Activated CD4-positive, alpha-beta T cell treated with anti-CD3 and anti-CD28 coated beads, Interleukin-2, amount 10 ng/mL, durations not matched to agents 24 days and 14 days (primary cell): ENCODE measurements around the gene CDS1. TPM values are rescaled to one million over a fixed set of nuclear protein-coding genes. Genes with fewer than 3 reads are reported as not detected.
"Not testable (repeated sequence)": the region's sequence is repeated elsewhere in the genome, so short reads cannot be mapped to it uniquely, and the experiment has no call there.

Source experiments
- DNase-seq: peaks from one replicate; pipeline ENCODE4 v3.0.0; 2022
- H3K27ac Mint-ChIP-seq: one replicate; pipeline ENCODE4 v1.8.0; 2022; ENCODE audit warnings: mild to moderate bottlenecking, mixed read lengths
- H3K27me3 Mint-ChIP-seq: one replicate; pipeline ENCODE4 v1.8.0; 2022; ENCODE audit warnings: mixed read lengths
- H3K36me3 Mint-ChIP-seq: one replicate; pipeline ENCODE4 v1.8.0; 2022; ENCODE audit warnings: low read depth, mild to moderate bottlenecking, mixed read lengths
- H3K4me1 Mint-ChIP-seq: one replicate; pipeline ENCODE4 v1.8.0; 2021; ENCODE audit warnings: mixed read lengths
- H3K4me3 Mint-ChIP-seq: one replicate; pipeline ENCODE4 v1.8.0; 2022; ENCODE audit warnings: mild to moderate bottlenecking, moderate library complexity, mixed read lengths
- H3K9me3 Mint-ChIP-seq: one replicate; pipeline ENCODE4 v1.8.0; 2021; ENCODE audit warnings: mixed read lengths
- intact Hi-C: fragments of 100-400 bp; cut with micrococcal nuclease; formaldehyde crosslinking; loops from one replicate; pipeline ENCODE4 v1.15.1; 2023
- total RNA-seq: library from RNA; stranded (reverse); gene quantifications from 2 replicates; pipeline ENCODE4 v1.2.3, GENCODE V29; 2022

CDS1 gene
- total RNA-seq, 1 donor from 2014 or later: not detected

DNA sequence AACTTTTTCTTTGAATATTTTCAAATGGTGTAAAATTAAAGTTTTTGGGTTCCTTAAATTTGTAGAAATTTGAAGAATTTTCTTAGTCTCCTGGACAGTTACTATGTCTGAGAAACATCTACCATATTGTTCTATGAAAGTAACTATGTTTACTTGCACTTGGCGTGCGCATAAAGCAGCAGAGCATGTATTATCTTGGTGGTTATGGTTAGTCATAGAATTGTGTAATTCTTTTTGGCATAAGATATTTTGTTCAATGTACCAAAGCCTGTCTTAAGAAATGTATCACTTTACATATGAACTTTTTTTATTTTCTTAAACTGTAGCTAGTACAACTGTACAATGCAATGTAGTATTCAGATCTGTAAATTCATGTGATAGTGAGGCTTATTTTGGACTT is 49.2 kb downstream of the CDS1 start:
- Mint-ChIP-seq H3K4me3 (no peak overlapping the region), H3K27ac (no peak overlapping the region), H3K9me3 (no peaks in the 10 kb centered on the region), H3K36me3 (no peaks in the 10 kb centered on the region), H3K4me1 (no peaks in the 10 kb centered on the region), H3K27me3 (no peaks in the 10 kb centered on the region)
- intact Hi-C loops: no loop called here
- no peak for DNase-seq

DNA sequence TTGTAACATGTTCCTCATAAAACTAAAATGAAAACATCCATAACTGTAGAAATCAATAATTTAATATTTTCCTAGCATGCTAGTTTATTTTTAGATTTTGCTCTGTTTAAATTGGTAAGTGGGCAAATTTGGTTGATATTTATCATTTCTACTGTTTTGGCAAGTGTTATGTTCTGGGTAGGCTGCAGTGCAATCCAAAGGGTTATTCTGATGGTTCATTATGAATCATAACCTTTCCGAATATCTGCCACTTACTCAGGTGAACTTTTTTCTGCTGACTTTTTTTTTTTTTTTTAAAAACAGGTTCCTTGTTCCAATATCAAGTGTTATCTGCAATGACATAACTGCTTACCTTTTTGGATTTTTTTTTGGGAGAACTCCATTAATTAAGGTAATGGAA is 52.0 kb downstream of the CDS1 start:
- H3K4me3 Mint-ChIP-seq: no peak overlapping the region
- no peaks in the 10 kb centered on the region for H3K4me1 Mint-ChIP-seq
- no peak overlapping the region for H3K27ac Mint-ChIP-seq
- H3K36me3 Mint-ChIP-seq: no peaks in the 10 kb centered on the region
- DNase-seq: no peak
- H3K27me3 Mint-ChIP-seq: no peaks in the 10 kb centered on the region
- H3K9me3 Mint-ChIP-seq: no peaks in the 10 kb centered on the region
- intact Hi-C loops: no loop called here

DNA sequence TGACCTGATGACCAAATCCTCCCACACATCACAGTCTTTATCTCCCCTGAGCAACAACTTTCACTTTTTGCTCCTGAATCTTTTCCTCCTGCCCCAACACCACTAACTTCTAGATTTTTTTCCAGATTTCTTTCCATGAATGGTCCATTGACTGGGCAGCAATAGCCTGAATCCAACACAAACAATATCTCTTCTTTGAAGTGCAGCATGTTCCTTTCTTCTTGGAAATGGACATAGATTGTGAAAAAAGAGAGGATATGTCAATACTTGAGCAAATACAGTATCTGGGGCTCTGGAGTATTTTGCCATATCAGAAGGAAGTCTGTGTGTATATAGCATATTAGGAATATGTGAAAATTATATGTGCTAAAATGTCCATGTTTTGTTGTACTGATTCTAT is 55.2 kb downstream of the CDS1 start:
- Mint-ChIP-seq H3K9me3 (no peaks in the 10 kb centered on the region), H3K27me3 (no peaks in the 10 kb centered on the region), H3K27ac (no peak overlapping the region), H3K4me3 (no peak overlapping the region), H3K4me1 (no peaks in the 10 kb centered on the region), H3K36me3 (no peaks in the 10 kb centered on the region)
- intact Hi-C loops: no loop called here
- no peak for DNase-seq

DNA sequence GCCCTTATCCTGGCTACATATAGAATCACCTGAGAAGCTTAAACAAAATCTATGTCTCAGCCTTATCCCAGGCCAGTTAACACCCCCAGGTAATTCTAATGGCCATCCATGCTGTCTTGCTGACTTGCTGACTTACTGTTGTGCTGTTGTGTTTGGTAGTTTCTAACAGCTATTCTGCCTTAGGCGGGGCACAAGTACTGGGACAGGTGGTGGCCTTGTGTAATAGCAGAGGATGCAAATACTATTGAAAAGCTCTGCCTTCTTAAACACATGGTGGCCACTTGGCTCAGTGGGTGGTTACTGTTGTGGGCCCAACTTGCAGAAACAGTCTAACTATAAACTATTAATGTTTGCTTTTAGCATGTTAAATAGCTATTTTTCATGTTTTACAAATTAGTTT is 56.2 kb downstream of the CDS1 start:
- H3K27me3 Mint-ChIP-seq: no peaks in the 10 kb centered on the region
- H3K36me3 Mint-ChIP-seq: no peaks in the 10 kb centered on the region
- H3K9me3 Mint-ChIP-seq: no peaks in the 10 kb centered on the region
- intact Hi-C loops: no loop called here
- H3K4me1 Mint-ChIP-seq: no peaks in the 10 kb centered on the region
- no peak overlapping the region for H3K4me3 Mint-ChIP-seq
- DNase-seq: peak; percentile 27
- H3K27ac Mint-ChIP-seq: no peak overlapping the region

DNA sequence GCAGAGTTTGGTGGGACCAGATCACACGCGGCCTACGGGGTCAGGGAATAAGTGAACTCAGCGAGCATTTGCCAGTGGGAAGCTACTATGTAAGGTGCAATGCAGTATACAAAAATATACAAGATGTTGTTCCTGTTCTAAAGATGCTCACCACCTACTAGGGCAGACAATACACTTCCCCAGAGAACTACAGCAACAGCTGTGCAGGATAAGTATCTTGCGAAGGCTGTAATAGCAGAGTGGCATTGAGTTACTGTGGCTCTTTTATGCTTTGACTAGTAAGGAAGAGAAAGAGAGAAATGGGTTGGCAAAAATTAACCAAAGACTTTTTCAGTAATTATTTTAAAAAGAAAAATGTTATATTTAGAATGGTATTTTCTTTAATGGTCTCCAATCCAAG is 61.2 kb downstream of the CDS1 start:
- Mint-ChIP-seq H3K9me3 (no peaks in the 10 kb centered on the region), H3K27ac (no peak overlapping the region), H3K4me1 (no peaks in the 10 kb centered on the region), H3K36me3 (no peaks in the 10 kb centered on the region), H3K27me3 (no peaks in the 10 kb centered on the region), H3K4me3 (no peak overlapping the region)
- intact Hi-C loops: no loop called here
- no peak for DNase-seq

DNA sequence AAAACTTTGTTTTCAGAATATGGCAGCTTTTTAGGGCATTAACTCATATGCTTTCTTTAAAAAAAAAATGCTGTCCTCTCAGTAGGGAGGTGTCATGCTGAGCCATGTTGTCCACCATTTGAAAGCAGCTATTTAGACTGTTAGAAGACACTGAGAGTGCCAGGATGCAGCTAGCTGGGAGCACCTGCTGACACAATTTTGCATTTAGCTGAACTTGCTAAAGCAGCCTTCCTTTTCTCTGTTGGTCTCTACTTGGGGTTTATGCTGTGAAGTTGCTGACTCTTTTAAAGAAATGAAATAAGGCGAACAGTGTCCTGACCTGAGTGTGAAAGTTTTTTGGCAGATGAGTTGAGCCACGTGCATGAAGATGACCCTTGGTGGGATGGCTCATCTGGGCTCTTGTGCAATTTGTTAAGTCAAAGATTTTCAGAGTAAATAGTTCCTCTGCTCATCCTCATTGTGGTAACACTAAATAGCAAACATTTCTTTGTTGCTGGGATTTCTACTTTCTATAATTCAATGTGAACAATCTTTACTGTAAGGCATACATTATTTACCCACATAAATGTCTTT is 64.5 kb downstream of the CDS1 start:
- Mint-ChIP-seq H3K4me1 (no peaks in the 10 kb centered on the region), H3K27ac (no peak overlapping the region), H3K9me3 (no peaks in the 10 kb centered on the region), H3K4me3 (no peak overlapping the region), H3K36me3 (no peaks in the 10 kb centered on the region), H3K27me3 (no peaks in the 10 kb centered on the region)
- no peak for DNase-seq
- intact Hi-C loops: no loop called here

DNA sequence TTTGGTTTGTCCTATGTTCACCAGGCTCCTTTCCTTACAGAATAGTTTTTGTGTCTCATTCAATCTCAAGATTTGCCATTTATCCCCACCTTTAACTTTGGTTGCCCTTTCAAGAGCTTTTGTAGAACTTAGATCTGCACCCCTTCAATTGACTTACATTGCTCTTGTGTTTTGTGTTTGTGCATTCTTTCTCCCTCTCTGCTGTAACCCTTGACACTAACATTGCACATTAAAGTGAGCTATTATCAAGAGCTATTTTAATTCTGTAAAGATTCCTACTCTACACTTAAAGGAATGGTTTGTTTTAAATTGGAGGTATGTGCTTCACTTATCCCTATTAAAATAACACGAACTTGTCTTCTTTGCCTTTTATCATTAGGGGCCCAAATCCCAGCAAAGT is 65.3 kb downstream of the CDS1 start:
- no peaks in the 10 kb centered on the region for H3K27me3 Mint-ChIP-seq
- H3K36me3 Mint-ChIP-seq: no peaks in the 10 kb centered on the region
- no peaks in the 10 kb centered on the region for H3K9me3 Mint-ChIP-seq
- intact Hi-C loops: no loop called here
- DNase-seq: no peak
- no peak overlapping the region for H3K27ac Mint-ChIP-seq
- H3K4me1 Mint-ChIP-seq: no peaks in the 10 kb centered on the region
- no peak overlapping the region for H3K4me3 Mint-ChIP-seq

DNA sequence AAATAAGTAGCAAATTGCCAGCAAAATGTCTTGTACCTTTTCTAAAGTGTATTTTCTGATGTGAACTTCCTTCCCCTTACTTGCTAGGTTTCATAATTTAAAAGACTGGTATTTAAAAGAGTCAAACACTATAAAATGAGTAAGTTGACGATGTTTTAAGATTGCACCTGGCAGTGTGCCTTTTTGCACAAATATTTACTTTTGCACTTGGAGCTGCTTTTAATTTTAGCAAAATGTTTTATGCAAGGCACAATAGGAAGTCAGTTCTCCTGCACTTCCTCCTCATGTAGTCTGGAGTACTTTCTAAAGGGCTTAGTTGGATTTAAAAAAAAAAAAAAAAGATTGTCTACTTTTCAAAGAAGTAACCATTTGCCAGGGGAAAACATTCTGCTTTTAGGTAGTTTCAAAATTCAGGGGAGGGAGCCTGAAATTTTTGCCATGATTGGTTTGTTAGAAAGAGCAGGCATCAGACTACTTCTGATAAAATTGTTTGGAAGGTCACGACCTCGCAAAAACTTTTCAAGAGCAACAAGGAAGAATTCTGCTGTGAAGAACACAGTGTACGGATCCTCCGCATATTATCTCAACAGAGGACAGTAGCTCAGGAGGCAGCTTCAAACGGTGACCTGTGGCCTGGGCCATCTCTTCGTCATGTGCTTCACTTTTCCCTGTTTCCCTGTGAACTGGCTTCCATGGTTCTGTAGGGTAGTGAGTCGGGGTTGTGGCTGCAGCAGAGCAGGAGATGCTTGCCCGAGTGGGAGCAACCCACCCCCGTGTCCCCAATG is 66.1 kb downstream of the CDS1 start:
- no peaks in the 10 kb centered on the region for H3K27me3 Mint-ChIP-seq
- H3K4me3 Mint-ChIP-seq: no peak overlapping the region
- no peaks in the 10 kb centered on the region for H3K4me1 Mint-ChIP-seq
- DNase-seq: no peak
- H3K36me3 Mint-ChIP-seq: no peaks in the 10 kb centered on the region
- no peaks in the 10 kb centered on the region for H3K9me3 Mint-ChIP-seq
- no peak overlapping the region for H3K27ac Mint-ChIP-seq
- intact Hi-C loops: no loop called here

DNA sequence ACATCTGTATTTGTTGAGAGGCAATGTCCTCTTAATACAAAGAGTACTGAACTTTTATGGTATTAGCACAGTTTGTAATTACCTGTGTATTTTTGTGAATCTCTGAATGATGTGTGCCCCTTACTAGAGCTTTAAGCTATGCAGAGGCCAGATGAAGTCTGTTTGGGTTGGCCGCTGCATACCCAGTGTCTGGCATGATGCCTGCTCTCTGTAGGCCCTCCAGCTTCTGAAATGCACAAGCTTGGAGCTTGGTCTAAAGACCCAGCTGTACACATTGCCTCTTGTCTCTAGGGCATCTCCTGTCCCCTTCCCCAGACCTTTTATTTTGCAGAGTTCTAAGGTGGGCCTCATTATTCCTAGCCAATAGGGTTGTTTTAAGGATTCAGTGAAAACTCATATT is 68.6 kb downstream of the CDS1 start:
- no peaks in the 10 kb centered on the region for H3K36me3 Mint-ChIP-seq
- intact Hi-C loops: no loop called here
- peaks cover 3% of the 10 kb centered on the region for H3K9me3 Mint-ChIP-seq
- H3K27ac Mint-ChIP-seq: no peak overlapping the region
- no peak for DNase-seq
- H3K4me1 Mint-ChIP-seq: no peaks in the 10 kb centered on the region
- H3K4me3 Mint-ChIP-seq: no peak overlapping the region
- no peaks in the 10 kb centered on the region for H3K27me3 Mint-ChIP-seq

DNA sequence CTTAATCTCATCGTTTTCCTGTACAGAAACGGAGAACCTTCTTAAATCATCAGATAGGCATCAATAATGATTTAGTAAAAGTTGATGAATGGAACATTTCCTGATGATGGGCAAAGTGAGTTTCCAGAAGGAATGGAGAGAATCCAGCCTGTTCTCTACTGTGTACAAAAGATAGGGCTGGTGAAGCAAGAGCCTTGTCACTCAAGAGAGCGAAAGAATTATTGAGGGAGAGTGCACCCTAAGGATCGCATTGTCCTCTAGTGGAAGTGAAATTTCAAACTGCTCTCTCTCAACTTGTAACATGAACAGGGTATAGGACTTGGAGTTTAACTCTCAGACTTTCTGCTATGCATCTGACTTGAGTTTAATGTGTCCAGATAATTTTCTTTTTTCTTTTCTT is 69.6 kb downstream of the CDS1 start:
- Mint-ChIP-seq H3K27me3 (no peaks in the 10 kb centered on the region), H3K27ac (no peak overlapping the region), H3K4me3 (no peak overlapping the region), H3K9me3 (peaks cover 10% of the 10 kb centered on the region), H3K4me1 (no peaks in the 10 kb centered on the region), H3K36me3 (no peaks in the 10 kb centered on the region)
- intact Hi-C loops: no loop called here
- no peak for DNase-seq

DNA sequence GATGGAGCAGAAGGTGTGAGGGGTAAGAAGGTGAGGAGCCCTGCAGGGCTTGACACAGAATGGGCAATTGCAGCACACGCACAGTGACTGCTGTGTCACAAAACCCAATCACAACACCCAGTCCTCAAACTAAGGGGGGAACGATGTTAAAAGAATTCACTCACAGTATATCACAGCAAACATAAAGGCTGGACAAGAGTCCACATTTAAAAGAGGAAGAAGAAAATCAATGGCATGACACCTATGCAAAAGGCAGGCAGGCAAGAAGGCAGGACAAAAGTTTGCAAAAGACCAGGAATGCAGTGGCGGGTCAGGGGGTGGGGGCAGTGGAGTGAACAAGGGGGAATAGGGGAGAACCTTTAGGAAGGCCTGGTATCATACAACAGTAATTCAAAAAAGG is 77.7 kb downstream of the CDS1 start:
- H3K27me3 Mint-ChIP-seq: no peaks in the 10 kb centered on the region
- H3K27ac Mint-ChIP-seq: no peak overlapping the region
- intact Hi-C loops: no loop called here
- H3K36me3 Mint-ChIP-seq: no peaks in the 10 kb centered on the region
- H3K4me3 Mint-ChIP-seq: no peak overlapping the region
- DNase-seq: no peak
- H3K4me1 Mint-ChIP-seq: no peaks in the 10 kb centered on the region
- peaks cover 10% of the 10 kb centered on the region for H3K9me3 Mint-ChIP-seq

DNA sequence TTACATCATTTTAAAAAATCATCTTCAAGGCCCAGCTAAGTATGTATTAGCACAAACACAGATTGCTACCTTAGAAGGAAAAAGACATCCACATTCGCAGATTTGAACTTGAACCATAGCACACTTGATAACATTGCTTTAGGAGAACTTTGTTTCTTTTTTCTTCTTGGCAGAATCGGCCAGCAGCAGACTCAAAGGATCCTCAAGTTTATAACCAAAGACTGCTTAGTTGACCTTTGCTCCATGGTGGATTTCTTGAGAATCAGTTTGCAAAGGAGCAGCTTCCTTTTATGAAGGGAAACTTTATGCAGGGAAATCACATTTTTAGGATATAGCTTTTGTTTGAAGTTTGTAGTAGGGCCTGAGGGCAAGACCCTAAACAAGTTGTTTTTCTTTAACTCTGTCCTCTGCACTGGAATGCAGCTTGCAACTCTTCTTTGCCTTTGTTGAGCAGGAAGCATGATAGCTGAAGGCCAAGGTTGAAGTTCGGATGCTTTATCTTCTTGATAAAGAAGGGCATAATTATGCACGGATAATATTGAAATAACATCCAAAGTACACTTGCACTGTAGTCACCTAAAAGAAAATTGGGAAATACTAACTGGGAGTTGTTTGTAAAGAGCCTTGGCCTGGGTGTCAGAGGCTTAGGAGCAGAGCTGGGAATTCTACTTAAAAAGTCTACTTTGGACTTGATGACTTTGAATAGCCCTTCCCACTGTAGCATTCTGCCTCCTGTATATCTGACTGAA is 78.4 kb downstream of the CDS1 start:
- no peak for DNase-seq
- Mint-ChIP-seq H3K27ac (no peak overlapping the region), H3K36me3 (no peaks in the 10 kb centered on the region), H3K9me3 (peaks cover 8% of the 10 kb centered on the region), H3K27me3 (no peaks in the 10 kb centered on the region), H3K4me3 (no peak overlapping the region), H3K4me1 (no peaks in the 10 kb centered on the region)
- intact Hi-C loops: no loop called here

DNA sequence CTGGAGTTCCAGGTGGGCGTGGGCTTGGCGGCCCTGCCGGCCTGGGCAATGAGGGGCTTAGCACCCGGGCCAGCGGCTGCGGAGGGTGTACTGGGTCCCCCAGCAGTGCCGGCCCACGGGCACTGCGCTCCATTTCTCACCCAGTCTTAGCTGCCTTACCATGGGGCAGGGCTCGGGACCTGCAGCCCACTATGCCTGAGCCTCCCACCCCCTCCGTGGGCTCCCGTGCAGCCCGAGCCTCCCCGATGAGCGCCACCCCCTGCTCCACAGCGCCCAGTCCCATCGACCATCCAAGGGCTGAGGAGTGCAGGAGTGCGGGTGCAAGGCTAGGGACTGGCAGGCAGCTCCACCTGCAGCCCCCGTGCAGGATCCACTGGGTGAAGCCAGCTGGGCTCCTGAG is 81.8 kb downstream of the CDS1 start:
- H3K36me3 Mint-ChIP-seq, H3K27ac Mint-ChIP-seq, H3K9me3 Mint-ChIP-seq, H3K27me3 Mint-ChIP-seq, H3K4me1 Mint-ChIP-seq, DNase-seq, H3K4me3 Mint-ChIP-seq, intact Hi-C loops: not testable (repeated sequence)

DNA sequence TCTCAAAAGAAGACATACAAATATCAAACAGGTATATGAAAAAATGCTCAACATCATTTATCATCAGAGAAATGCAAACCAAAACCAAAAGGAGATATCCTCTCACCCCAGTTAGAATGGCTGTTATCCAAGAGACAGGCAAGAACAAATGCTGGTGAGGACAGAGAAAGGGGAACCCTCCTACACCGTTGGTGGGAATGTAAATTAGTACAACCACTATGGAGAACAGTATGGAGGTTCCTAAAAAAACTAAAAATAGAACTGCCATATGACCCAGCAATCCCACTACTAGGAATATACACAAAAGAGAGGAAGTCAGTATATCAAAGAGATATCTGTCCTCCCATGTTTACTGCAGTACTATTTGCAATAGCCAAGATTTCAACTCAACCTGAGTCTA is 83.5 kb downstream of the CDS1 start:
- no peaks in the 10 kb centered on the region for H3K36me3 Mint-ChIP-seq
- no peak overlapping the region for H3K27ac Mint-ChIP-seq
- no peak overlapping the region for H3K4me3 Mint-ChIP-seq
- H3K27me3 Mint-ChIP-seq: peaks cover 7% of the 10 kb centered on the region
- DNase-seq: no peak
- intact Hi-C loops: no loop called here
- no peaks in the 10 kb centered on the region for H3K4me1 Mint-ChIP-seq
- no peaks in the 10 kb centered on the region for H3K9me3 Mint-ChIP-seq
